Measurements from ENCODE around the gene ANKRD52.

DNA sequence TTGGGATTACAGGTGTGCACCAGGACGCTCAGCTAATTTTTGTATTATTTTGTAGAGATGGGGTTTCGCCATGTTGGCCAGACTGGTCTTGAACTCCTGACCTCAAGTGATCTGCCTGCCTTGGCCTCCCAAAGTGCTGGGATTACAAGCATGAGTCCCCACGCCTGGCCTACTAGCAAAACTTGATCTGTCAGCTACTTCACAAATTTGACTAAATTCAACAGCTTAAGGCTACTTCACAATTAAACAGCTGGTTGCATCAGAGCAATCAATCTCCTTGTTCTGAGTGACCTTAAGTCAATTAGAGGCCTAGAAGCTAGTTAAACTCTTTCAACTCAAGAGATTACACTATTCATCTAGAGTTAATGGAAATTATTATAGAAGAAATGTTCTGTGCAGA lies 20.7 kb upstream of the ANKRD52 start:
- no peak for TF ChIP-seq EZH2 (IDR thresholded peaks at IDR 0.05; ENCODE audit: low read length)
- TF ChIP-seq, protein P1, sequence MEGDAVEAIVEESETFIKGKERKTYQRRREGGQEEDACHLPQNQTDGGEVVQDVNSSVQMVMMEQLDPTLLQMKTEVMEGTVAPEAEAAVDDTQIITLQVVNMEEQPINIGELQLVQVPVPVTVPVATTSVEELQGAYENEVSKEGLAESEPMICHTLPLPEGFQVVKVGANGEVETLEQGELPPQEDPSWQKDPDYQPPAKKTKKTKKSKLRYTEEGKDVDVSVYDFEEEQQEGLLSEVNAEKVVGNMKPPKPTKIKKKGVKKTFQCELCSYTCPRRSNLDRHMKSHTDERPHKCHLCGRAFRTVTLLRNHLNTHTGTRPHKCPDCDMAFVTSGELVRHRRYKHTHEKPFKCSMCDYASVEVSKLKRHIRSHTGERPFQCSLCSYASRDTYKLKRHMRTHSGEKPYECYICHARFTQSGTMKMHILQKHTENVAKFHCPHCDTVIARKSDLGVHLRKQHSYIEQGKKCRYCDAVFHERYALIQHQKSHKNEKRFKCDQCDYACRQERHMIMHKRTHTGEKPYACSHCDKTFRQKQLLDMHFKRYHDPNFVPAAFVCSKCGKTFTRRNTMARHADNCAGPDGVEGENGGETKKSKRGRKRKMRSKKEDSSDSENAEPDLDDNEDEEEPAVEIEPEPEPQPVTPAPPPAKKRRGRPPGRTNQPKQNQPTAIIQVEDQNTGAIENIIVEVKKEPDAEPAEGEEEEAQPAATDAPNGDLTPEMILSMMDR (optimal IDR thresholded peaks at IDR 0.05 in 1 of 3, IDR thresholded peaks at IDR 0.05 in 1 of 3, conservative IDR thresholded peaks at IDR 0.05 in 1 of 3; ENCODE audit: extremely low read depth in 1 of 3, insufficient read depth in 2 of 3, low read length in 3 of 3), result no peak
